Inflammatory macrophage treated with lipopolysaccharide for 1 hour (primary cell): ENCODE measurements around the gene FIZ1.
A peak's percentile ranks its signal among the peaks of the same experiment; 100 is the strongest.

Source experiments
- DNase-seq, 2 donors: peaks; one replicate each; pipeline ENCODE4 v3.0.0-alpha.2; 2020 to 2022

The FIZ1 gene

DNA sequence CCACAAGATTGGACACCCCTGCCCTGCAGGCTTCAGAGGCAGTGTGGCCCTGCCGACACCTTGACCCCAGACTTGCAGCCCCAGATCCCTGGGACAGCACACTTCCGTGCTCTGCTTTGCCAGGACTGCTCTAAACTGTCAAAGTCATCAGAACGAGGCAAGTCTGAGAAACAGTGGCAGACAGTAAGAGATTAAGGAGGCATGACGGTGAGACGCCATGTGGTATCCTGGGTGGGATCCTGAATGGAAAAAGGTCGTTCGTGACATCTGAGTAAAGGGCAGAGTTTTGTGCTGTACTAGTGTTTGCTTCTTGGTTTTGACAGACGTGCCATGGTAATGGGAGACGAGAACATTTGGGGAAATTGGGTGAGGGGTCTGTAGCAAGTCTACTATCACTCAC lies 32.5 kb downstream of the FIZ1 start:
- no peak for DNase-seq

DNA sequence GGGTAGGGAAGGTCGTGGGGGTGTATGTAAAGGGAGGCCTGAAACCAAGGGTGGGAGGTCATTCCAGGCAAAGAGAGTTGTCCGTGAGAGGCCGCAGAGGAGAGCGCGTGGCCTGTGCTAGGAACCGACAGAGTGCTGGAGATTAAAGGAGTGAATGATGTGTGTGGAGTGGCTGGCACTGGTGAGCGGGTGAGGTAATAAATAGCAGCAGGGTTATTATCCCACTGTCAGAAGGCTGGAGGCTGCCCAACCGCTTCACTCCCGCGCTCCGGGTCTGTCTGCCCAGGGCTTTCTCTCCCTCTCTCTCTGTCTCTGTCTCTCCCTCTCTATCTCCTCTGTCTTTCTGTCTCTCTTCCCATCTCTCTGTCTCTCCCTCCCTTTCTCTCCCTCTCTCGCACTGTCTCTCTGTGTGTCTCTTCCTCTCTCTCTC lies 36.0 kb downstream of the FIZ1 start:
- no peak for DNase-seq

GRCh38 chr19:55559684-55560083 lies 39.6 kb downstream of the FIZ1 start:
- no peak for DNase-seq

- DNase-seq = no peak
Measured at GRCh38 chr19:55554741-55555152, 44.6 kb downstream of the FIZ1 start.

- DNase-seq = no peak
Measured at GRCh38 chr19:55554302-55554701, 45.0 kb downstream of the FIZ1 start.

GRCh38 chr19:55553217-55554182 lies 45.8 kb downstream of the FIZ1 start:
- no peak for DNase-seq

GRCh38 chr19:55552620-55553019 lies 46.7 kb downstream of the FIZ1 start:
- no peak for DNase-seq

- no peak for DNase-seq
Measured at GRCh38 chr19:55552206-55552605, 47.1 kb downstream of the FIZ1 start.

DNA sequence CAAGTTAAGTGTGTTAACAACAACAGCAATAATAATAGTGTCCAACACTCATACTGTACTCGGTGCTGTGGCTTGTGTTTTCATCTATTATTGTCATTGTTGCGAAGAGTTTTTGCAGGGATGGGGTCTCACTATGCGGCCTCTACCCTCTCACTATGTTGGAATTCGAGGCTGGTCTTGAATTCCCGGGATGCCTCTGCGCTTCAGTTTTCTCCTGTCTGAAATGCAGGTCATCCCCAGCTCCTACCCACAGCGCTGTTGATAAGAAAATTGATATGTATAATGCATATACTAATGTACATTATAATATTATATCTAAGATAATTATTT lies 49.0 kb downstream of the FIZ1 start:
- no peak for DNase-seq

DNA sequence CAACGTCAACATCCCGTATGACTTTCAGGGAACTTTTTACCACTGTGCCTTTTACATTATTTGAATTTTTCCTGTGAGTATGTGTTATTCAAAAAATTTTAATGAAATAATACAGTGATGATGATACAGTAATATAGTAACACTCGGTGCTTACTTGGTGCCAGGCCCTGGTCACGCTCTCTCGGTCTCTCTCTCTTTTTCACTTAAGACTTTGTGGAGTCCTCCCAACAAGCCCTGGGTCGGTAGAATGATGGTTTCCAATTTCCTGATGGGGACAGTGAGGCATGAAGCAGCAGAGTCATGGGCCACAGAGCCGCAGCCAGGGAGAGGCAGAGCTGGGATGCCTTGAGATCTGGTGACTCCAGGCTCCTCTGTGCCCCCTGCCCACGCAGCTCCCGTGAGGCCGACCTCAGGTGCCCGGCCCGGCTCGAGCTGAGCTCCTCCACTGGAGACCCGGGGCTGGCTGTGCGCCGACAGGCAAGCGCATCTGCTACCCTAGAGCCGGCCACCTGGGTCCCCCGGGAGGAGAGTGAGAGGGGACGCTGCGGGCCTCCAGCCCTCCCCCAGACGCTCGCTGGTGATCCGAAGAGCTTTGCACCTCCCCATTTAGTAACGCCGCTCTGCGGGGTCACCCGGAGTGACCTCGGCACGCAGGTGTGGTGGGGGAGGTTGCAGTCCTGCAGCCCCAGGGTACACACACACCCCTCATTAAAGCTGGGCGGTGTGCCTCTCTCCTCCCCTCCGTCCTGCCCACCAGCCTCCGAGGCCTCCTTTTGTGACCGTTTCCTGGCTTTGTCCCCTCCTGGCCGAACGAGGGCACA lies 49.6 kb downstream of the FIZ1 start:
- DNase-seq = no peak

DNA sequence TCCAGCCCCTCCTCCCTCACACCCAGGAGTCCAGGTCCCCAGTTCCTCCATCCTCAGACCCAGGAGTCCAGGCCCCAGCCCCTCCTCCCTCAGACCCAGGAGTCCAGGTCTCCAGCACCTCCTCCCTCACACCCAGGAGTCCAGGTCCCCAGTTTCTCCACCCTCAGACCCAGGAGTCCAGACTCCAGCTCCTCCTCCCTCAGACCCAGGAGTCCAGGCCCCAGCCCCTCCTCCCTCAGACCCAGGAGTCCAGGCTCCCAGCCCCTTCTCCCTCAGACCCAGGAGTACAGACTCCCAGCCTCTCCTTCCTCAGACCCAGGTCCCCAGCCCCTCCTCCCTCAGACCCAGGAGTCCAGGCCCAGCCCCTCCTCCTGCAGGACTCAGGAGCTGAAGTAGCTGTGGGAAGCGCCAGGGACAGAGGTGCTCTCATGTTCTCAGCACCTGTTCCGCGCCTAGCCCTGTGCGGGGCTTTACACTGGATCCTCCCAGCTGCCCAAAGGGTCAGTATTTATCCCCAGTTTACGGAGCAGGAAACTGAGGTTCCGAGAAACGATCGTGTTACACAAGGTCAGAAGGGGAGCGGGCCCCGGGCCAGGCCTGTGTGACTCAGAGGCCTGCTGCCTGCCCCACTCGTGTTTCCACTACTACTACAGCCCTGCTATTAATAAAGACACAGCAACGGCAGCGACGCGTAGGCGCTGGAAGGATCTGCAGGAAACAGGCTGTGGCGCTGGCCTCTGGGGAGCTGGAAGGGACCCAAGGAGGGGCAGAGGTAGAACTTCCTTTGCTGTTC lies 52.3 kb downstream of the FIZ1 start:
- DNase-seq = peak; percentile 80 to 90

GRCh38 chr19:55546011-55546410 lies 53.3 kb downstream of the FIZ1 start:
- DNase-seq = no peak

DNA sequence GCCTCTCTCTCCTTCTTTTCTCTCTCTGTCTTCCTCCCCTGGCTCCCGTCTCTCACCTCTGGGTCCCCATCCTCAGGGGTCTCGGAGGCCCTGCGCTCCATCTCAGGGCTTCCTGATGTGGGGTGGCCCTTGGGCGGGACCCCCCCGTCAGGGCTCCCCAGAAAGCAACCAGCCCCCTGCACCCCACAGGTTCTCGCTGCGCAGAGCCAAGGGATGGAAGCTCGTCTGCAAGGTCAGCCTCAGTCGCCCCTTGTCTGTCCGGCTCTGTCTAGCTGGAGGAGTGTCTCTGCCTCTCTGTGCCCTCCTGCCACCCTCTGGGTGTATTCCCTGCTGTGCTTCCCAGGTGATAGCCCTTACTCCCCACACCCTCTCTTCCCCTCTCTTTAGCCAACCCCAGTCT lies 53.9 kb downstream of the FIZ1 start, which contains the start of gene SBK3:
Gene SBK3, minus strand, starts transcription at position 101 of the 400 bp plus-strand sequence. Its CDS starts 0 bp downstream, at position 101.
- DNase-seq = no peak

DNA sequence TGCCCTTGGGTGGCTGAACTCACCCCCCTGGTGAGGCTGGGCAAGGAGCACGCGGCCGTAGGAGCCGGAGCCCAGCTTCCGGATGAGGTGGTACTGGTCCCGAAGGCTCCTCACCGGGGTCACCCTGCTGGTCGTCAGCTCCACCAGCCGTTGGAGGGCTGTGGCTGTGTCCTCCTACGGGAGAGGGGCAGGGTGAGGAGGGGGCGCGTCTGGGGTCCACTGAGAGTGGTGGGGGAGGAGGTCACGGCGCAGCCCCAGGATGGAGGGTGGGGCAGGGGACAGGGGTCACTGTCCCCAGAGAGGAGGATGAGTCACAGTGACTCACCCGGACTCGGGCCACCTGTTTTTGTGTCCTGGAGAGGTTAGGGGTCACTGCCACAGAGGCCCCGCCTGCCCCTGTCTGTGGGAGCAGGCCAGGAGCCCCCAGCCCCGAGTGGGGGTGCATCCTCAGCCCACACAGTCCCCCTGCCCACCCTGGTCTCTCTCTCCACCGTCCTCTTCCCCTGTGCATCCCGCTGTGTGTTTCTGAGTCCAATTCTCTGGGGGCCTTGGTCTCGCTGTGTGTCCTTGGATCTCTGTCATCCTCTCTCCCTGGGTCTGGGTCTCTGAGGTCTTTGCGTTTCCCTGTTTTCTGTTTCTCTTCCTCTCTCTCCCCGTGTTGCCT lies 54.4 kb downstream of the FIZ1 start:
- no peak for DNase-seq

- DNase-seq = no peak
Measured at GRCh38 chr19:55544014-55544413, 55.3 kb downstream of the FIZ1 start.

DNA sequence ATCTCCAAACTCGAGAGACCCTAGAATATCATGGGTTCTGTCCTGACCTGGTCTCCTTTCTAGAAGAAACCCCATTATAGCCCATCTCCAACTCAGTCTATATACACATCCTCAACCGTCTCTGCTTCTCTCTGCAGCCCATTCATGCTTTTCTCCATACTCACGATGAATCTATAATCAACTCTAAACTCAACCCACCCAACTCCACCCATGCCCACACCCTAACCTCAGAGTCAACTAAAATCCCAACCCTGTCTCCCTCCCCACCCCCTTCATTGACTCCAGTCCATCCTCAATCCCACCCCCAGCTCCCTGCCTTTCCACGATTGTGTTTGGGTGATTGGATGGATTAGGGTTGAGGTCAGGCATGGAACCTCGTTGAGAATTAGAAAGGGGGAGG lies 55.8 kb downstream of the FIZ1 start:
- DNase-seq = no peak

GRCh38 chr19:55542292-55542855 lies 56.9 kb downstream of the FIZ1 start:
- no peak for DNase-seq
